Left ventricle myocardium inferior (tissue), 1 donor: ENCODE measurements around the gene ODAD3. TPM values are rescaled to one million over a fixed set of nuclear protein-coding genes. Genes with fewer than 3 reads are reported as not detected.
"Not testable (repeated sequence)": the region's sequence is repeated elsewhere in the genome, so short reads cannot be mapped to it uniquely, and the experiment has no call there.

Experiments used
- DNase-seq: peaks from one replicate; pipeline ENCODE4 v3.0.0-alpha.2; 2020
- H3K27ac ChIP-seq: fragments of 200-600 bp; replicated peaks from 2 replicates; pipeline ENCODE4 v1.8.0; 2021
- H3K27me3 ChIP-seq: fragments of 200-600 bp; 2 replicates; pipeline ENCODE4 v1.8.0; 2021; ENCODE audit warnings: low read depth
- H3K36me3 ChIP-seq: fragments of 200-600 bp; 2 replicates; pipeline ENCODE4 v1.8.0; 2021
- H3K4me1 ChIP-seq: fragments of 200-600 bp; 2 replicates; pipeline ENCODE4 v1.8.0; 2021
- H3K4me3 ChIP-seq: fragments of 200-600 bp; 2 replicates; pipeline ENCODE4 v1.8.0; 2021; ENCODE audit warnings: mild to moderate bottlenecking, moderate library complexity
- H3K9me3 ChIP-seq: fragments of 200-600 bp; replicated peaks from 2 replicates; pipeline ENCODE4 v1.8.0; 2021
- intact Hi-C: fragments of 100-400 bp; cut with micrococcal nuclease; formaldehyde crosslinking; loops from one replicate; pipeline ENCODE4 v1.11.0; 2022
- total RNA-seq: library from RNA; stranded (reverse); fragmentation: NEBNext Ultra II Directional; extraction: Animal tissue kit (Norgen Biotek cat#: 25700); gene quantifications from one replicate; pipeline ENCODE4 v1.2.1, GENCODE V29; 2021
- TF ChIP-seq, protein P1 (sequence below): fragments of 200-600 bp; IDR thresholded peaks from 2 replicates; pipeline ENCODE4 v1.8.0; 2021; ENCODE audit warnings: antibody characterized with exemption, mild to moderate bottlenecking, borderline replicate concordance
- donor health status: DM: no; HTN: yes; CAD: no; lungs with severe emphysema.

Gene ODAD3
- total RNA-seq, 1 donor from 2014 or later, result 0.77 TPM

DNA sequence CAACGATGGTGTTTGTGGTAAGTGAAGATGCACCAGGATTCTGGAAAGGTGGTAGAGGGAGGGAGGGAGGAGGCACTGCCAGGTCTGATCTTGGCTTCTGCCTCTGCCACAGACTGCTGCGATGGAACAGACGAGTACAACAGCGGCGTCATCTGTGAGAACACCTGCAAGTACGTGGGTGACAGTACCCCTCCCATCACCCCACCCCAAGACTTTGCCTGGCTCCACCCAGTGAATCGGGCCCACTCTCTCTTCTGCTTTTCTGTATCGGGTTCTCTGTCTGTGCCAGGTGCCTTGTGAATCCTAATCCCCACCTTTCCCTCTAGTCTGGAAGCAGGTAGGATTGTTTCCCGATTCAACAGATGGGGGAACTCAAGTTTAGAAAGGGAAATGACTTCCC, 3.0 kb upstream of the ODAD3 start:
- TF ChIP-seq, protein P1, sequence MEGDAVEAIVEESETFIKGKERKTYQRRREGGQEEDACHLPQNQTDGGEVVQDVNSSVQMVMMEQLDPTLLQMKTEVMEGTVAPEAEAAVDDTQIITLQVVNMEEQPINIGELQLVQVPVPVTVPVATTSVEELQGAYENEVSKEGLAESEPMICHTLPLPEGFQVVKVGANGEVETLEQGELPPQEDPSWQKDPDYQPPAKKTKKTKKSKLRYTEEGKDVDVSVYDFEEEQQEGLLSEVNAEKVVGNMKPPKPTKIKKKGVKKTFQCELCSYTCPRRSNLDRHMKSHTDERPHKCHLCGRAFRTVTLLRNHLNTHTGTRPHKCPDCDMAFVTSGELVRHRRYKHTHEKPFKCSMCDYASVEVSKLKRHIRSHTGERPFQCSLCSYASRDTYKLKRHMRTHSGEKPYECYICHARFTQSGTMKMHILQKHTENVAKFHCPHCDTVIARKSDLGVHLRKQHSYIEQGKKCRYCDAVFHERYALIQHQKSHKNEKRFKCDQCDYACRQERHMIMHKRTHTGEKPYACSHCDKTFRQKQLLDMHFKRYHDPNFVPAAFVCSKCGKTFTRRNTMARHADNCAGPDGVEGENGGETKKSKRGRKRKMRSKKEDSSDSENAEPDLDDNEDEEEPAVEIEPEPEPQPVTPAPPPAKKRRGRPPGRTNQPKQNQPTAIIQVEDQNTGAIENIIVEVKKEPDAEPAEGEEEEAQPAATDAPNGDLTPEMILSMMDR, result no peak
- H3K4me1 ChIP-seq, result peaks cover 23% of the 10 kb centered on the region
- no peaks in the 10 kb centered on the region for H3K9me3 ChIP-seq
- no peak for DNase-seq
- no peak overlapping the region for H3K4me3 ChIP-seq
- no peak overlapping the region for H3K27ac ChIP-seq
- intact Hi-C loops, result no loop called here
- no peaks in the 10 kb centered on the region for H3K27me3 ChIP-seq
- H3K36me3 ChIP-seq, result peaks cover 66% of the 10 kb centered on the region

DNA sequence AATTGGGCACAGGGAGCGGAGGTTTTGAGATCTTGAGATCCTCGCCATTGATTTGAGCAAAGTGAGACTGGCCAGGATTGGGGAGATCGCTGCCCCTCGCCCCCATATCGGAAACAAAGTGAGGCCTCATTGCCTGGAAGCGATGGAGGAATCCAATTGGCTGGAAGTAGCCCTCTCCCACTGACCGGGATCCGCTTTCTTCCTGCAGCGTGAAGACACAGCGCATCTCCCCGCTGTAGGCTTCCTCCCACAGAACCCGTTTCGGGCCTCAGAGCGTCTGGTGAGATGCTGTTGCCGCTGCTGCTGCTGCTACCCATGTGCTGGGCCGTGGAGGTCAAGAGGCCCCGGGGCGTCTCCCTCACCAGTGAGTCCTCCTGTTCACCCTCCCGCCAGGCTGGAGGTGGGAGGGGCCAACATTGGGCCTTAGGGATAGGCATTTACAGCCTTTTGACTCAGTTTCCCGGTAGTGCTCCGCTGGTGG, 952 bp upstream of the ODAD3 start:
- Histone ChIP-seq H3K27me3 (no peaks in the 10 kb centered on the region), H3K9me3 (no peaks in the 10 kb centered on the region), H3K4me3 (peak overlapping the region; percentile 85), H3K4me1 (peaks cover 23% of the 10 kb centered on the region), H3K27ac (peak overlapping the region; percentile 78), H3K36me3 (peaks cover 46% of the 10 kb centered on the region)
- no peak for DNase-seq
- TF ChIP-seq, protein P1, result no peak
- intact Hi-C loops, result no loop called here

DNA sequence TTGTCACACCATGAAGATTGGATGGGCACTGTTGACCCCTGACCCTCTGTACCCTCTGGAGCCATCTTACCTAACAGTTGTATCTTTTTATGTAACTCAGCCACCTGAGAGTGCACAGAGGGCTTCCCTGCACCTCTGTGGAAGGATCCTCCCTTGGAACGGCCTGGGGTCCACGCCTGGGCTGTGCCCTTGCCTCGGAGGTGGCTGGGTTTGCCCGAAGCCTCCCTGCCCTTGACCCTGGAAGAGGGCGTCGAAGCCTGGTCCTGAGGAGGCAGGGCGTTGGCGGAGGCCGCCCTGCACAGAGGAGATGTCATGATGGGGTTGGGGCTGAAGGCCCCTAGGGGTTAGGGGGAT, 241 bp downstream of the ODAD3 start:
- no peaks in the 10 kb centered on the region for H3K9me3 ChIP-seq
- intact Hi-C loops, result no loop called here
- no peaks in the 10 kb centered on the region for H3K27me3 ChIP-seq
- no peak for DNase-seq
- TF ChIP-seq, protein P1, result no peak
- H3K4me3 ChIP-seq, result peak overlapping the region; percentile 85
- H3K36me3 ChIP-seq, result peaks cover 34% of the 10 kb centered on the region
- peak overlapping the region; percentile 78 for H3K27ac ChIP-seq
- H3K4me1 ChIP-seq, result peaks cover 23% of the 10 kb centered on the region

DNA sequence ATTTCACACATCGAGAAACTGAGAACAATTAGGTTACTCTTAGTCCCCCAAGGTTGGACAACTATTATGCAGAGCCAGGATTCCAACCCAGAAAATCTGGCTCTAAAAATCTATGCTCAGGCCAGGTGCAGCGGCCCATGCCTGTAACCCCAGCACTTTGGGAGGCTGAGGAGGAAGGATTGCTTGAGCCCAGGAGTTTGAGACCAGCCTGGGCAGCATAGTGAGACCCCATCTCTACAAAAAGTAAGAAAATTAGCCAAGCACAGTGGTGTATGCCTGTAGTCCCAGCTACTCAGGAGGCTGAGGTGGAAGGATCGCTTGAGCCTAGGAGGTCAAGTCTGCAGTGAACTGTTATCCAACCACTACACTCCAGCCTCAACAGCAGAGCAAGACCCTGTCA, 1.4 kb downstream of the ODAD3 start:
- H3K27ac ChIP-seq, DNase-seq, H3K9me3 ChIP-seq, intact Hi-C loops, H3K27me3 ChIP-seq, H3K4me3 ChIP-seq: not testable (repeated sequence)
- Histone ChIP-seq H3K4me1 (peaks cover 23% of the 10 kb centered on the region), H3K36me3 (peaks cover 23% of the 10 kb centered on the region)

DNA sequence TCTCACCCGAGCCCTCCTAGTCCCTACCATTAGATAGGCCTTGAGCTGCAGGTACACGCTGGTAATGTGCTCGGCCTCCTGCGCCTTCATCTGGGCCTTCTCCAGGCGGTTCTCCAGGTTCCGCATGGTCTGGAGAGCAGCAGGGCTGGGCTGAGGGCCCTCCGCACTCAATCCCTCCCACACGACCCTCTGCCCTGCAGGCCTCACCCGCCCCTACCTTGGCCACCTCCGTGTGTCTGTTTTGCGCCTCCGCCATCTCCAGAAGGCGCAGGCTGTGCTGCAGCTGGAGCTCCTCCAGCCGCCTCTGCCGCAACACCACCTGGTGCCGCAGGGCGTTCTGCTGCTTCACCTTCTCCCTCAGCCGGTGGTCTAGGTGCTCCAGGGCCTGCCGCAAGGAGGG, 8.3 kb downstream of the ODAD3 start:
- DNase-seq, result no peak
- TF ChIP-seq, protein P1, result no peak

DNA sequence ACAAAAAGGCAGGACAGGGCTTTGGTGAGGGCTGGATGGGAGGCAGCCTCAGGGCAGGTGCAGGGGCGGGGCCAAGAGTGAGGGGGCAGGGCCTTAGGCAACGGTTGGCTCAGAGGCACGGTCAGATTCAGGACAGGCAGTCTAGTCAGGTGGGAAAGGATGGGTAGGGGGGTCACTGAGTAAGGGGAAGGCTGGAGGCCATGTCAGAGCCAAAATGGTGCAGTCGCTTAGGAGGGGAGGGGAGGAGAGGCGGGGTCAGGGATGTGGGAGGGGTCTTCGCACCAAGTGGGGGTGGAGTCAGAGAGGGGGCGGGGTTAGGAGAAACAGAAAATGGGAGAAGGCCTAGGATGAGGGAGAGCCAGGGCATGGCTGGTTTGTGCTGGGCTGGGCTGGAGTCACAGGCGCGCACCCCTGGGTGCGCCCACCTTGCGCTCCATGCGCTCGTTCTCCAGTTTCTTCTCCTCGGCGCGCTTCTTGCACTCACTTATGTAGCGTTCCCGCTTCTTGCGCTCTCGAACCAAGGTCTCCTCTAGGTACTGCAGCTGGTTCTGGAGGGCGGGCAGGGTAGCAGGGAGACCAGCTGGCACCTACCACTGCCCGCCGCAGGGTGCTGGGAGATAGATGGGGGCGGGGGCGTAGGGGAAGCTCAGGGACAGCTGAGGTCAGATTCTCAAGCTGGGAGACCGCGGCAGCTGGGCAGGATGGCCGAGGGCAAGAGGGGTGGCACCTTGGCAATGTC, 9.0 kb downstream of the ODAD3 start:
- intact Hi-C loops, result no loop called here
- no peaks in the 10 kb centered on the region for H3K9me3 ChIP-seq
- H3K4me3 ChIP-seq, result no peak overlapping the region
- no peak overlapping the region for H3K27ac ChIP-seq
- DNase-seq, result no peak
- H3K27me3 ChIP-seq, result peaks cover 36% of the 10 kb centered on the region
- TF ChIP-seq, protein P1, result no peak
- H3K36me3 ChIP-seq, result no peaks in the 10 kb centered on the region
- H3K4me1 ChIP-seq, result peaks cover 29% of the 10 kb centered on the region

More for the DNA sequence above, 8.3 kb downstream of the ODAD3 start:
- H3K27ac ChIP-seq, result no peak overlapping the region
- no peaks in the 10 kb centered on the region for H3K9me3 ChIP-seq
- no peaks in the 10 kb centered on the region for H3K36me3 ChIP-seq
- intact Hi-C loops, result no loop called here
- H3K4me1 ChIP-seq, result peaks cover 21% of the 10 kb centered on the region
- H3K27me3 ChIP-seq, result peaks cover 28% of the 10 kb centered on the region
- H3K4me3 ChIP-seq, result no peak overlapping the region
